Measurements from ENCODE around the gene COPS9.

COPS9 gene

DNA sequence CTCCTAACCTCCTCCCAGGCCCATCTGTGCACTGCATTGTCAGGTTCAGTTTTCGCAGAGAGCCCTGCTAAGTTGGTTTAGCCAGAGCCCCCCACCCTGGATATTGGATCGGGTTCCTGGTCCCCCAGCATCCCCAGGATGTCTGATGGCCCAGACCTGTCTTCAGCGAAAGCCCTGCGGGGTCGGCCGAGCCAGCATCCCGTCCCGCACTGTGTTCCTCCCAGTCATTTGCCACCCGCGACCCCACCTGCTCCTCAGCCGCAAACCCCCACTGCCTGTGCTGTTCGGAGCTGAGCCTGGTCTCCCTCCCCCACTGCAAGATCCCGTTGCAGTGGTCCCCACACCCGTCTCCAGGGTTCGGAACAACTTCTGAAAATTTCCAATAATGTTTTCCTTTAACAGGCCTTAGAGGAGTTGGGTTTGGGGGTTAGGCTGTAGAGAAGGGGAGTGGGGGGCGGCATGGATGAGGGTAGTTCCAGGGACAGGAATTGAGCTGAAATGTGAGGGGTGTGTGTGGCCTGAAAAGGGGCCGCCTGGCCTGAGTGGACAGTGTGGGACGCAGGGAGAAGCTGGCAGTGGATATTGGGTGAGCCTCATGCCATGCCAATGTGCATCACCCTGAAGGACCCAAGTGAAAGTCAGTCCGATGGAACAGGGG lies 1.6 kb upstream of the COPS9 start:
- no peak for DNase-seq (ENCODE audit: low read depth in 3 of 3, low spot score in 1 of 3)

GRCh38 chr2:240136671-240137292 lies 677 bp upstream of the COPS9 start:
- DNase-seq (ENCODE audit: low read depth in 3 of 3, low spot score in 1 of 3) = peak in 1 of 3 donors; percentile 29

- no peak for DNase-seq (ENCODE audit: low read depth in 3 of 3, low spot score in 1 of 3)
Measured at GRCh38 chr2:240135706-240136012, 446 bp downstream of the COPS9 start.

DNA sequence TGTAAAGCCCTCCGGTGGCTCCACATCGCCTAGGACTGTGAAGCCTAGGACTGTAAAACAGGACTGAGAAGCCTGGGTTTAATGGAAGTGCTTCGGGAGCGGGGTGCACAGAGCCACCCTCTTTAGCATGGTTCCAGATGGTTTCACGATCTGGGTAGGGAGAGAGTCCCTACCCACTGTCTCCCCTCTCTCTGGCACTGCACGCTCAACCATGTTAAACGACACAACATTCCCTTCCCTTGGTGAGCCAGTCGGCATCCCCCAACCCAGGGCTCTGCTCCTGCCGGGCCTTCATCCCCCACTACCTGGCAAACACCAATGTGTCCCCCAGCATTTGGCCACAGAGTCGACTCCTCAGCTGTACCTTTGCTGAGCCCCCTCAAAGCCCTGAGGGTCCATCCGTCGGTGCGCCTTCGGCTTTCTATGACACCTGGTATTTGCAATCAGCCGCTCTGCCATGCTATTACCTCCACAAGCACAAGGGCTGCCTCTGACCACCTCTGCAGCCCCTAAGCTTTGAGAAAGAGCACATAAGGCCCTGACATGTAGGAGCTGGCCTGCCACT lies 1.1 kb downstream of the COPS9 start:
- no peak for DNase-seq (ENCODE audit: low read depth in 3 of 3, low spot score in 1 of 3)

GRCh38 chr2:240134466-240134865 lies 1.6 kb downstream of the COPS9 start:
- DNase-seq (ENCODE audit: low read depth in 3 of 3, low spot score in 1 of 3) = no peak

DNA sequence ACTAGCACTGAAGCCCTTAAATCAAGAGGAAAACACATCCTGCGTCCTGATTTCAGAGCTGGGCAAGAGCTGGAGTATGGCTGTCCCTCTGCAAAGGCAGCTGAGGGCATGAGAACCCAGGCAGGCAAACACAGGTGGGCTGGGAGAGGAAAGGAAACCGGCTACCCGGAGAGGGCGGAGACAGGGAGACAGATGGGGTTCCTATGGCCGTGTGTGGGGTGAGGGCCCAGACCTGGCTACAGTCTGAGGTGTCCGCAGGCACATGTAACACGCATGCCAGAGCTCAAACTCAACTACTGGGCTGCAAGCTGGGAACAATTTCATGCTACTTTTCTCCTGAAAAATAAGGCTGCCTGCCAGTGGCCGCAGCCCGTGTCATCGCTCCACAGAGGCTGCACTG lies 2.7 kb downstream of the COPS9 start:
- DNase-seq (ENCODE audit: low read depth in 3 of 3, low spot score in 1 of 3) = no peak

DNA sequence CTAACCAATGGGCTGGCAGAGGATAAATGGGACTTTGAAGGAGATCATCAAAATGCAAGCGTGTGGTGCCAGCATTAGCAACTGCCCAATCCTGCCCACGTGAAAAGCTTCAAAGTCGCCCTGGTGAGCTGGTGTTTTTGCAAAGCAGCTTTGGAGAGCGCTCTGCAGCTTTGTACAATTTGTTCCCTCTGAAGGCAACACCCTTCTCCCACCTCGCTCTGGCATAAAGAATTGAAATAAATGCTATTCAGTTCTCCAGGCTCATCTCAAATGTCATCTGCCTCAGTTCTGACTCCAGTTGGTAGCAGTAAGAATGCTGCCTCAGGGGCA lies 3.5 kb downstream of the COPS9 start:
- DNase-seq (ENCODE audit: low read depth in 3 of 3, low spot score in 1 of 3) = no peak

DNA sequence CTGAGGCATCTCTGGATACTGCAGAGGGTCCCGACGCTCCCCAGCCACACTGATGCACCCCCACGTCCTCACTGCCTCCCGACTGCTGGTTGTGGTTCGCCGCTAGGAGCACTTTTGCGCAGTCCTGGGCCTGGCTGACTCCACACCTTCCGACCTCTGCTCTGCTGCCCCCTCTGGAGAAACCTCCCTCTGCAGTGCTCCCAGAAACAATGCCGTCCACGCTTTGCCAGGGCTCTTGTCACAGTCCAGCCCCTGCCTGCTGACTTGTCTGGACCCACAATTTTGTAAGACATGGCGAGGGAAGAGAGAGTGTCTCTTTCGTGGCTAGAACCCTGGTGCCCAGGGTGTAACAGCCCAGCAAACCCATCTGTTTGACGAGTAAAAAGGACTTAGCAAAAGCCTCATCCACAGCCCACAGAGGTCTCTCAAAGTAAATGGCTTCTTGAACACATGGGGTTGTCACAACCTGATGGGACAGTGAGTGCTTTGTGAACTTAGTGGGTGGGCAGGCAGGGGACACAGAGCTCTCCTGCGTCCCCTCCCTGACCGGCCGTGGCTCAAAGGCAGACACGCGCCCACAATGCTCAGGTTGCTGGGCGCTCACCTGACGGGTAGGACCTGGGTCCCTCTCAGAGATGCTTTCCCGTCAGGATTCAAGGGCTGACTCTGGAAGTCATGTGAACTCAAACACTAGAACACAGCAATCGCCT lies 4.0 kb downstream of the COPS9 start:
- no peak for DNase-seq (ENCODE audit: low read depth in 3 of 3, low spot score in 1 of 3)

GRCh38 chr2:240131296-240131695 lies 4.8 kb downstream of the COPS9 start:
- DNase-seq (ENCODE audit: low read depth in 3 of 3, low spot score in 1 of 3) = no peak

DNA sequence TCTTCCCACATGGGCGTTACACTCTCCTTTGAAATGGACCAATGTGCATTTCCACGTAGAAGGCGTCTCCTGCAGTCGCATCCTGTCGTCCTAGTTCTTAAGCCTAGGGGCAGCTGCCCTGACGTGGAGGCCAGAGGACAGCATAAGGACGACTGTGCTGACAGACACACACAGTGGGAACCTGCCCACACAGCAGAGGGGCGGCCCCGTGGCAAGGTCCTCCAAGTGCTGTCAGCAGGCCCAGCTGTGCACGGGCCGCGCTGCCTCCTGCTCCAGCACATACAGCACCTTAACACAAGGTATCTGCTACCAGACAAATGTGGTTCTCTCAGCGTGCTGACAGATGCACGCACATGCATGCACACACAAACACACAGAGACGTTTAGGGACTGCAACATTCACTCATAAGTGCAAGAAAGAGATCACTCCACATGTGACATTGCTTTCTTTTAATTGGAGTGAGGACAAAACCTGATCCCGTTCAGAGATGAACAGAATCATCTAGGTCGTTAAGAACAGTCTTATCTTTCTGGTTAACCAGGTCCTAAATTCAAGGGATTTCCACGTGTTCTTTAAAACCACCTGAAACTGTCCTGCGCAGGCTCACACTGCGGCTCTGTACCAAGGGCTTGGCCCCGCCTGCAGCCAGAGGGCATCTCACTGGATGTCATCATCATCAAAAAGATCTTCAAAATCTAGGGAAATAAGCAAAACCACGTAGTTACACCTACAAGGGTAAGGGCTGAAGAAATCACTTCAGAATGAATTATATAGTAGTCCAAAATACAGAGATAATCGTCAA lies 5.5 kb downstream of the COPS9 start:
- DNase-seq (ENCODE audit: low read depth in 3 of 3, low spot score in 1 of 3) = no peak

- DNase-seq (ENCODE audit: low read depth in 3 of 3, low spot score in 1 of 3) = no peak
Measured at GRCh38 chr2:240129731-240130392, 6.2 kb downstream of the COPS9 start.

DNA sequence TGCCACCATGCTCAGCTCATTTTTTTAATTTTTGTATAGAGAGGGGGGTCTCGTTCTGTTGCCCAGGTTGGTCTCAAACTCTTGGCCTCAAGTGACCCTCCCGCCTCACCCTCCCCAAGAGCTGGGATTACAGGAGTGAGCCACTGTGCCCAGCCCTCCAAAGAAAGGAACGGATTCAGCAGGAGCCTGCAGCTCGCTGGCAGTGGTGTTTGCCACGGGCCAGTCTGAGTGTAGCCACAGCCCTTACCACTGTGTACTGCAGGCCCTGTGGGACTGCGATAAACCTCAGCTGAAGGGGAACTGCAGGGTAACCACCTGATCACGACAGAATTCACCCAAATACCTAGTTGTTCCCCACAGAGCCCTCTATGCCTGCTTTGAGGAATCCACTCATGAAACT lies 6.8 kb downstream of the COPS9 start:
- DNase-seq (ENCODE audit: low read depth in 3 of 3, low spot score in 1 of 3) = no peak

DNA sequence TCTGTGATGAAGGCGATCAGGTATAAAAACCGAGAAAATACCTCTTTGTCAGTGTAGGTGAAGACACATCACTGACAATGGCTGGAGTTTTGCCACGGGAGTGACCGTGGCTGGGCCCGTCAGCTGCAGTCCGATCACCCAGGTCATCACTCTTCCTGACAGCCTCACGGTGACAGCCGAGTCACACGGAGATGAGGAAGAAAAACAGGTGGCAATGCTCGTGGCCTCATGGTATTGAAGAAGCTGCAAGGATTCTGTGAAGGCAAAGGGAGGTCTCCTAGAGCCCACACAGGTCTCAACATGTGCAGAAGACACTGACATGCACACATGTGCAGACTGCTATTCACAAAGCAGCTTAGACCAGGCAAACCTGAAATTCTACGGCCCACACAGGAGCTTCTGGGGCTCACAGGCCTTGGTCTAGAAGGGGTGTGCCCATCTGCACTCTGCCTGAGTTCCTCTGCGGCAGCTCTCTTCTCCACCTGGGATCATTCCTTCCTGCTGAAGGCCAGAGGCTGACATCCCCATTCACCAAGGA lies 7.4 kb downstream of the COPS9 start:
- no peak for DNase-seq (ENCODE audit: low read depth in 3 of 3, low spot score in 1 of 3)

DNA sequence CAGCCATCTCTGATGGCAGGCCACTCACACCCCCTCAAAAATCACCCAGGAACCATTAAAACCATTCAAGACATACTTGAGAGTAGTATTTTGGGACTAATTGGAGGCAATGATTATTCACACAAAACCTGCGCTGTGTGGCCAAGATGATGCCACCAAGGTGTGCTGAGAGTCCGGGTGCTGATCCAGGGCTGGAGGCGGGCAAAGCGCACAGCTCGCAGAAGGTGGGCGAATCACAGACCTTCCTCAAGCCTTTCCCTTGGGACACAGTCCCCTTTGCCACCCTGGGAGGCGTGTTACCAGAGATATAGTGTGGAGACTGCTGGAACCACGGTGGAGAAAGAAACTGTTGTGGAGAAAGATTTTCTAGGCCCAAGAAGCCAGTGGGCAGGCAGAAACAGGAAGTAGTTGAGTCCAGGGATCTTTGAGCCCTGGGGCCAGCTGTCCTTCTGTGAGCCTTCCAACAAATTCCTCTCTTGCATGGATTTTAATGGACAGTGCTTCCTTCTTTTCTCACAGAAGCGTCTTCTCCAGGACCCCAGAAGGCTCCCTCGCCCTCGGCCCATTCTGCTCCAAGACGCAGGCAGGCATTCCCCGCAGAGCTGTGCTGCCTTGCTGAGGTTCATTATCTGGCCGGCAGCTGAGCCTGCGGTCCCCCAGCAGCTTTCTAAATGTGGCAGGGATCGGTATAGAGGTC lies 8.0 kb downstream of the COPS9 start:
- no peak for DNase-seq (ENCODE audit: low read depth in 3 of 3, low spot score in 1 of 3)

- no peak for DNase-seq (ENCODE audit: low read depth in 3 of 3, low spot score in 1 of 3)
Measured at GRCh38 chr2:240127191-240127750, 8.8 kb downstream of the COPS9 start.

DNA sequence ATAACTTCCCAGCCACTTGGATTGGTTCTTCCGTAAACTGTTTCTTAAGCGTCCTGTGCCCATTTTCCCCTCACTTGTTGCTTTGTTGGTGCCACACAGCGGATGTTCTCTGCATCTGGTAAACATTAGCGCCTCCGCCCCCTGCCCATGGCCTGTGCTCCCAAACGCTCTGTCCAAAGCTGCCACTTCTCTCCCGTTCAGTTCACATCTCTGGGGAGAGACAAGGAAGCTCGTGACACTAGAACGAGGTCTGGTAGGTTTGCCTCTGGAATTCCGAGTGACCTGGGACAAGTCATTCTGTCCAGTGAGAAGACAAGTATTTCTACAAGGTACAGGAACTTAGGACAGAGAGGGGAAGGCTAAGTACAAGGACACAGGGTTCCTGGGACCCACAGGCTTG lies 9.4 kb downstream of the COPS9 start:
- DNase-seq (ENCODE audit: low read depth in 3 of 3, low spot score in 1 of 3) = no peak

GRCh38 chr2:240125742-240126141 lies 10.4 kb downstream of the COPS9 start:
- DNase-seq (ENCODE audit: low read depth in 3 of 3, low spot score in 1 of 3) = no peak

- no peak for DNase-seq (ENCODE audit: low read depth in 3 of 3, low spot score in 1 of 3)
Measured at GRCh38 chr2:240124651-240125030, 11.5 kb downstream of the COPS9 start.

- DNase-seq (ENCODE audit: low read depth in 3 of 3, low spot score in 1 of 3) = no peak
Measured at GRCh38 chr2:240123821-240124650, 12.1 kb downstream of the COPS9 start.

Data from stimulated activated CD4-positive, alpha-beta T cell treated with anti-CD3 and anti-CD28 coated beads, TNF-alpha, amount 100 ng/mL, for 1 hour (primary cell).